ENCODE measurements around the gene CLTB.
"Not testable (repeated sequence)": the region's sequence is repeated elsewhere in the genome, so short reads cannot be mapped to it uniquely, and the experiment has no call there.

CLTB gene

GRCh38 chr5:176415952-176416924, at the start of gene CLTB:
CLTB (minus strand) TSS chr5:176416539; CDS start chr5:176416363, 176 bp downstream.
- DNase-seq, result peak; percentile 89

GRCh38 chr5:176463113-176463764, 46.9 kb upstream of the CLTB start:
- DNase-seq, result no peak

GRCh38 chr5:176461349-176461748, 45.0 kb upstream of the CLTB start:
- no peak for DNase-seq

- no peak for DNase-seq
Observed at GRCh38 chr5:176458904-176459561, 42.7 kb upstream of the CLTB start.

- no peak for DNase-seq
Observed at GRCh38 chr5:176454724-176455394, 38.5 kb upstream of the CLTB start.

GRCh38 chr5:176450077-176450476, 33.7 kb upstream of the CLTB start:
- DNase-seq, result no peak

GRCh38 chr5:176447978-176448608, 31.8 kb upstream of the CLTB start, which contains the start of gene FAF2:
FAF2 (plus strand) TSS chr5:176448385; CDS start chr5:176448408, 23 bp downstream.
- peak; percentile 96 for DNase-seq

- no peak for DNase-seq
Observed at GRCh38 chr5:176447591-176447977, 31.2 kb upstream of the CLTB start.

- DNase-seq, result no peak
Observed at GRCh38 chr5:176446884-176447590, 30.7 kb upstream of the CLTB start.

- peak; percentile 57 for DNase-seq
Observed at GRCh38 chr5:176446028-176446665, 29.8 kb upstream of the CLTB start.

GRCh38 chr5:176444742-176445141, 28.4 kb upstream of the CLTB start:
- DNase-seq, result no peak

GRCh38 chr5:176442911-176443310, 26.6 kb upstream of the CLTB start:
- DNase-seq, result not testable (repeated sequence)

- no peak for DNase-seq
Observed at GRCh38 chr5:176441921-176442323, 25.6 kb upstream of the CLTB start.

- no peak for DNase-seq
Observed at GRCh38 chr5:176440927-176441706, 24.8 kb upstream of the CLTB start.

- DNase-seq, result no peak
Observed at GRCh38 chr5:176438959-176439757, 22.8 kb upstream of the CLTB start.

- DNase-seq, result peak; percentile 63
Observed at GRCh38 chr5:176436656-176437055, 20.3 kb upstream of the CLTB start.

- no peak for DNase-seq
Observed at GRCh38 chr5:176432707-176433106, 16.4 kb upstream of the CLTB start.

GRCh38 chr5:176429972-176430371, 13.6 kb upstream of the CLTB start:
- DNase-seq, result no peak

- no peak for DNase-seq
Observed at GRCh38 chr5:176427971-176428370, 11.6 kb upstream of the CLTB start.
